Keratinocyte (primary cell): Measurements from ENCODE around the gene JMJD1C. TPM values are rescaled to one million over a fixed set of nuclear protein-coding genes. Genes with fewer than 3 reads are reported as not detected.

Experiments used
- DNase-seq: peaks from one replicate; pipeline ENCODE4 v3.0.0-alpha.2; 2011; ENCODE audit warnings: low read depth, missing footprints, low spot score
- FAIRE-seq: peaks from 2 replicates; lab custom pipeline; 2011; peaks lifted over from hg19 to GRCh38; lab: Jason Lieb, UNC
- H2AFZ ChIP-seq: 2 replicates; pipeline ENCODE4 v1.6.0; 2012; ENCODE audit warnings: low read length, control low read depth, inconsistent platforms; ENCODE audit not compliant: control insufficient read depth
- H3K27ac ChIP-seq: 2 replicates; pipeline ENCODE4 v1.5.1; 2011; ENCODE audit warnings: low read length; ENCODE audit not compliant: control insufficient read depth, insufficient read depth
- H3K27me3 ChIP-seq: 3 replicates; pipeline ENCODE4 v1.6.0; 2011; ENCODE audit warnings: low read length; ENCODE audit not compliant: control insufficient read depth, insufficient read depth; ENCODE audit errors: extremely low read depth
- H3K36me3 ChIP-seq, 2 experiments: 2 replicates in 1 of 2; 3 replicates in 1 of 2; pipeline ENCODE4 v1.5.1; 2011; ENCODE audit warnings: low read length in 2 of 2, mild to moderate bottlenecking in 1 of 2; ENCODE audit not compliant: control insufficient read depth in 2 of 2, insufficient read depth in 2 of 2; ENCODE audit errors: extremely low read depth in 1 of 2
- H3K4me1 ChIP-seq: 3 replicates; pipeline ENCODE4 v1.5.1; 2011; ENCODE audit warnings: low read length; ENCODE audit not compliant: control insufficient read depth, insufficient read depth; ENCODE audit errors: extremely low read depth
- H3K4me2 ChIP-seq: 3 replicates; pipeline ENCODE4 v1.6.0; 2011; ENCODE audit warnings: low read depth, low read length; ENCODE audit not compliant: control insufficient read depth, insufficient read depth; ENCODE audit errors: extremely low read depth
- H3K4me3 ChIP-seq, 3 experiments: fragments of 200-600 bp in 1 of 3; sonication (generic) in 1 of 3; 2 replicates in 2 of 3; 3 replicates in 1 of 3; pipeline ENCODE4 v1.5.1; 2011 to 2016; ENCODE audit warnings: low read length in 3 of 3, mild to moderate bottlenecking in 3 of 3, control low read depth in 2 of 3, inconsistent platforms in 1 of 3, low read depth in 1 of 3, mixed read lengths in 1 of 3, mixed run types in 1 of 3, moderate library complexity in 1 of 3; ENCODE audit not compliant: control insufficient read depth in 2 of 3, insufficient read depth in 2 of 3; ENCODE audit errors: extremely low read depth in 1 of 3
- H3K79me2 ChIP-seq: 2 replicates; pipeline ENCODE4 v1.6.0; 2012; ENCODE audit warnings: low read length; ENCODE audit not compliant: control insufficient read depth, insufficient read depth
- H3K9ac ChIP-seq: 3 replicates; pipeline ENCODE4 v1.6.0; 2011; ENCODE audit warnings: low read length; ENCODE audit not compliant: control insufficient read depth, insufficient read depth; ENCODE audit errors: extremely low read depth
- H3K9me1 ChIP-seq: 3 replicates; pipeline ENCODE4 v1.6.0; 2011; ENCODE audit warnings: low read length; ENCODE audit not compliant: control insufficient read depth, insufficient read depth; ENCODE audit errors: extremely low read depth
- H3K9me3 ChIP-seq: 2 replicates; pipeline ENCODE4 v1.5.1; 2012; ENCODE audit warnings: low read depth, low read length; ENCODE audit not compliant: control insufficient read depth
- H4K20me1 ChIP-seq: 3 replicates; pipeline ENCODE4 v1.6.0; 2011; ENCODE audit warnings: low read length; ENCODE audit not compliant: control insufficient read depth, insufficient read depth; ENCODE audit errors: extremely low read depth
- CTCF ChIP-seq, 3 experiments: IDR thresholded peaks in 1 of 3; conservative IDR thresholded peaks in 1 of 3; optimal IDR thresholded peaks in 1 of 3; 2 replicates in 2 of 3; 3 replicates in 1 of 3; pipeline versions ENCODE3 to v1.5.1; 2011; ENCODE audit warnings: low read length in 3 of 3, mild to moderate bottlenecking in 3 of 3, moderate library complexity in 2 of 3, control low read depth in 1 of 3, inconsistent platforms in 1 of 3; ENCODE audit not compliant: insufficient read depth in 2 of 3; ENCODE audit errors: extremely low read depth in 1 of 3
- EZH2 ChIP-seq: IDR thresholded peaks from one replicate; pipeline ENCODE4 v1.6.1; 2012; ENCODE audit warnings: inconsistent platforms, mild to moderate bottlenecking, low read length, moderate library complexity
- dilution Hi-C: fragments of 300-500 bp; cut with MboI; formaldehyde crosslinking; loops from one replicate; pipeline ENCODE4 v1.7.0; 2020; ENCODE audit warnings: low sequenced_read_pairs; ENCODE audit not compliant: extremely low pct_ligation_motif_present
- polyA plus RNA-seq, 5 experiments: library from polyadenylated mRNA; depleted of rRNA in 3 of 5; stranded (reverse) in 3 of 5; stranded (forward) in 1 of 5; unstranded in 1 of 5; fragments of >200 nt; gene quantifications; 1 replicate in 1 of 5; 2 replicates in 3 of 5; 3 replicates in 1 of 5; pipeline versions ENCODE4 v1.2.1 to v1.2.3, GENCODE V29; 2011 to 2012; ENCODE audit warnings: missing spikeins in 2 of 5, low read depth in 1 of 5, low replicate concordance in 1 of 5

Gene JMJD1C
- polyA plus RNA-seq, 1 donor (not counting 4 experiments of a cell fraction or from before 2014, with no cell fraction given), result 38.2 TPM

- Histone ChIP-seq H3K4me2 (no peak overlapping the region), H3K9me3 (no peaks in the 10 kb centered on the region), H3K4me3 (no peak overlapping the region), H3K9ac (no peak overlapping the region), H4K20me1 (no peaks in the 10 kb centered on the region), H3K27ac (no peak overlapping the region), H2AFZ (no peak overlapping the region), H3K27me3 (no peaks in the 10 kb centered on the region), H3K36me3 (no peaks in the 10 kb centered on the region), H3K9me1 (no peaks in the 10 kb centered on the region), H3K4me1 (no peaks in the 10 kb centered on the region), H3K79me2 (peaks cover 62% of the 10 kb centered on the region)
- DNase-seq, result no peak
- TF ChIP-seq CTCF (optimal IDR thresholded peaks at IDR 0.05 in 1 of 3, IDR thresholded peaks at IDR 0.05 in 1 of 3, conservative IDR thresholded peaks at IDR 0.05 in 1 of 3; ENCODE audit: extremely low read depth in 1 of 3, insufficient read depth in 2 of 3, low read length in 3 of 3), result no peak
- TF ChIP-seq EZH2, result no peak
- dilution Hi-C loops, result no loop called here
- no peak for FAIRE-seq
Observed at GRCh38 chr10:63227207-63227895, 238.4 kb downstream of the JMJD1C start.

GRCh38 chr10:63224241-63224640, 241.5 kb downstream of the JMJD1C start:
- Histone ChIP-seq H3K36me3 (peaks cover 0 to 2% of the 10 kb centered on the region in 2 experiments), H3K79me2 (peaks cover 53% of the 10 kb centered on the region), H3K9me1 (no peaks in the 10 kb centered on the region), H3K4me3 (no peak overlapping the region), H3K9me3 (no peaks in the 10 kb centered on the region), H3K4me1 (no peaks in the 10 kb centered on the region), H3K4me2 (no peak overlapping the region), H4K20me1 (no peaks in the 10 kb centered on the region), H3K9ac (no peak overlapping the region), H2AFZ (no peak overlapping the region), H3K27me3 (no peaks in the 10 kb centered on the region), H3K27ac (no peak overlapping the region)
- no peak for FAIRE-seq
- dilution Hi-C loops, result no loop called here
- no peak for DNase-seq
- TF ChIP-seq CTCF (optimal IDR thresholded peaks at IDR 0.05 in 1 of 3, IDR thresholded peaks at IDR 0.05 in 1 of 3, conservative IDR thresholded peaks at IDR 0.05 in 1 of 3; ENCODE audit: extremely low read depth in 1 of 3, insufficient read depth in 2 of 3, low read length in 3 of 3) (no peak), EZH2 (no peak)
